HEK293 (cell line): ENCODE data around the gene MMP24OS.

Experiments used
- CTCF ChIA-PET: fragments of 350-600 bp; formaldehyde crosslinking; extraction: SDS; loops from one replicate; lab custom pipeline; 2021; ENCODE audit warnings: antibody characterized with exemption; lab: Yijun Ruan, JAX
- POLR2A ChIA-PET: fragments of 300-600 bp; formaldehyde crosslinking; extraction: SDS; loops from one replicate; lab custom pipeline; 2020; ENCODE audit warnings: antibody characterized with exemption, inconsistent platforms; lab: Yijun Ruan, JAX
- H3K27ac ChIP-seq: fragments of 200-500 bp; sonication (Bioruptor generic); 2 replicates; pipeline ENCODE4 v1.5.1; 2014; ENCODE audit warnings: low read depth, low read length, control low read depth, inconsistent platforms; ENCODE audit errors: extremely low read depth
- H3K36me3 ChIP-seq, 2 experiments: fragments of 200-500 bp in 1 of 2; sonication (Bioruptor generic) in 1 of 2; 1 replicate in 1 of 2; 2 replicates in 1 of 2; pipeline ENCODE4 v1.5.1; 2014 to 2017; ENCODE audit warnings: inconsistent platforms in 2 of 2, low read length in 2 of 2; ENCODE audit not compliant: control insufficient read depth in 2 of 2, insufficient read depth in 1 of 2
- H3K4me1 ChIP-seq: fragments of 200-500 bp; sonication (Bioruptor generic); 2 replicates; pipeline ENCODE4 v1.5.1; 2014; ENCODE audit warnings: mild to moderate bottlenecking, low read length, inconsistent platforms; ENCODE audit not compliant: control insufficient read depth, insufficient read depth
- H3K4me3 ChIP-seq: 2 replicates; pipeline ENCODE4 v1.5.1; 2011; ENCODE audit warnings: low read depth, mild to moderate bottlenecking, control low read depth, low read length, moderate library complexity
- H3K9me3 ChIP-seq: fragments of 200-500 bp; sonication (Bioruptor generic); 2 replicates; pipeline ENCODE4 v1.5.1; 2014; ENCODE audit warnings: low read depth, low read length, inconsistent platforms; ENCODE audit not compliant: control insufficient read depth, insufficient read depth
- EGR2 ChIP-seq: fragments of 450-650 bp; formaldehyde crosslinking; IDR thresholded peaks from 2 replicates; pipeline ENCODE4 v1.5.1; 2016; ENCODE audit warnings: low read depth, missing biosample characterization, missing genetic modification characterization
- GLIS2 ChIP-seq: fragments of 450-650 bp; formaldehyde crosslinking; IDR thresholded peaks from 2 replicates; pipeline ENCODE4 v1.5.1; 2016; ENCODE audit warnings: missing biosample characterization, missing genetic modification characterization
- MYNN ChIP-seq: fragments of 450-650 bp; formaldehyde crosslinking; IDR thresholded peaks from 2 replicates; pipeline ENCODE4 v1.5.1; 2016; ENCODE audit warnings: missing biosample characterization, missing genetic modification characterization, borderline replicate concordance
- SP7 ChIP-seq: fragments of 450-650 bp; formaldehyde crosslinking; IDR thresholded peaks from 2 replicates; pipeline ENCODE4 v1.5.1; 2016; ENCODE audit warnings: missing biosample characterization, missing genetic modification characterization
- YY2 ChIP-seq: fragments of 450-650 bp; formaldehyde crosslinking; IDR thresholded peaks from 2 replicates; pipeline ENCODE4 v1.5.1; 2016; ENCODE audit warnings: missing biosample characterization, missing genetic modification characterization
- ZBTB8A ChIP-seq: fragments of 450-650 bp; formaldehyde crosslinking; IDR thresholded peaks from 2 replicates; pipeline ENCODE4 v1.5.1; 2016; ENCODE audit warnings: missing biosample characterization, missing genetic modification characterization
- ZFHX2 ChIP-seq: fragments of 450-650 bp; formaldehyde crosslinking; conservative IDR thresholded peaks from 2 replicates; pipeline ENCODE4 v1.5.1; 2016; ENCODE audit warnings: missing biosample characterization, missing genetic modification characterization
- ZNF132 ChIP-seq: fragments of 450-650 bp; formaldehyde crosslinking; IDR thresholded peaks from 2 replicates; pipeline ENCODE4 v1.5.1; 2017; ENCODE audit warnings: missing biosample characterization, missing genetic modification characterization, borderline replicate concordance
- ZNF175 ChIP-seq: fragments of 450-650 bp; formaldehyde crosslinking; IDR thresholded peaks from 2 replicates; pipeline ENCODE4 v1.5.1; 2016; ENCODE audit warnings: missing biosample characterization, missing genetic modification characterization
- ZNF19 ChIP-seq: fragments of 450-650 bp; formaldehyde crosslinking; IDR thresholded peaks from 2 replicates; pipeline ENCODE4; 2016; ENCODE audit warnings: missing biosample characterization, missing genetic modification characterization, low read depth
- ZNF324 ChIP-seq: fragments of 450-650 bp; formaldehyde crosslinking; IDR thresholded peaks from 2 replicates; pipeline ENCODE4 v1.5.1; 2016; ENCODE audit warnings: missing biosample characterization, missing genetic modification characterization
- ZNF350 ChIP-seq: fragments of 450-650 bp; formaldehyde crosslinking; IDR thresholded peaks from 2 replicates; pipeline ENCODE4 v1.5.0; 2017; ENCODE audit warnings: missing biosample characterization, mild to moderate bottlenecking, missing genetic modification characterization
- ZNF416 ChIP-seq: fragments of 450-650 bp; formaldehyde crosslinking; IDR thresholded peaks from 2 replicates; pipeline ENCODE4 v1.5.1; 2016; ENCODE audit warnings: missing biosample characterization, missing genetic modification characterization
- ZNF510 ChIP-seq: fragments of 450-650 bp; formaldehyde crosslinking; IDR thresholded peaks from 2 replicates; pipeline ENCODE4 v1.5.1; 2018; ENCODE audit warnings: mild to moderate bottlenecking, missing genetic modification characterization, missing biosample characterization; ENCODE audit not compliant: insufficient replicate concordance
- ZNF514 ChIP-seq: fragments of 450-650 bp; formaldehyde crosslinking; IDR thresholded peaks from 2 replicates; pipeline ENCODE4 v1.5.1; 2016; ENCODE audit warnings: missing biosample characterization, missing genetic modification characterization
- ZNF701 ChIP-seq: fragments of 450-650 bp; formaldehyde crosslinking; IDR thresholded peaks from 2 replicates; pipeline ENCODE4 v1.5.1; 2016; ENCODE audit warnings: missing biosample characterization, missing genetic modification characterization
- TF ChIP-seq, protein P1 (sequence below): fragments of 450-650 bp; formaldehyde crosslinking; IDR thresholded peaks from 2 replicates; pipeline ENCODE4 v1.5.1; 2016; ENCODE audit warnings: missing biosample characterization, missing genetic modification characterization
- TF ChIP-seq, protein P2 (sequence below): fragments of 450-650 bp; formaldehyde crosslinking; IDR thresholded peaks from 2 replicates; pipeline ENCODE4 v1.5.1; 2016; ENCODE audit warnings: missing biosample characterization, missing genetic modification characterization, low read depth
- TF ChIP-seq, protein P3 (sequence below): fragments of 450-650 bp; formaldehyde crosslinking; IDR thresholded peaks from 2 replicates; pipeline ENCODE4 v1.5.1; 2016; ENCODE audit warnings: missing biosample characterization, missing genetic modification characterization
- TF ChIP-seq, protein P4 (sequence below): fragments of 450-650 bp; formaldehyde crosslinking; IDR thresholded peaks from 2 replicates; pipeline ENCODE4 v1.5.1; 2016; ENCODE audit warnings: missing biosample characterization, missing genetic modification characterization

The MMP24OS gene

DNA sequence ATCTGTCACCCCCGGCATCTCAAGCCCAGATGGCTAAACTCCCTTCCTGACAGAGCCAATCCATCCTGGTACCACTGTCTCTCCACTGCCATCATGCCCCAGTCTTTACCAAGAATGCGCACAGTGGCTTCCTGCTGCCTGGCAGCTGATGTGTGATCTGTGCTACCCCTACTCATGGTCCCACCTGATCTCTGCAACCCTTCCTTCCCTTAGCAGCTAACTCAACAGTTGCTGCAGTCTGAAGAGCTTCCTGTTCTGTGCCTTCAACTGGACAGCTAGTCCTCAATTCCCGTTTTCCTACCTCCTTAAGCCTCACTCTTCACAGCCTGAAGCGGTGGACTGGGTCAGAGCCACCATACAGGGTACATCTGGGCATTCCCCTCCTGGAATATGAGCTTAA lies 21.9 kb upstream of the MMP24OS start (continued):
- no peak for TF ChIP-seq MYNN
- no peak for TF ChIP-seq ZNF324 (tag by site-specific recombination)
- TF ChIP-seq ZNF175: no peak
- no peak for TF ChIP-seq ZNF132
- TF ChIP-seq GLIS2 (tag by site-specific recombination): no peak
- TF ChIP-seq, protein P1, sequence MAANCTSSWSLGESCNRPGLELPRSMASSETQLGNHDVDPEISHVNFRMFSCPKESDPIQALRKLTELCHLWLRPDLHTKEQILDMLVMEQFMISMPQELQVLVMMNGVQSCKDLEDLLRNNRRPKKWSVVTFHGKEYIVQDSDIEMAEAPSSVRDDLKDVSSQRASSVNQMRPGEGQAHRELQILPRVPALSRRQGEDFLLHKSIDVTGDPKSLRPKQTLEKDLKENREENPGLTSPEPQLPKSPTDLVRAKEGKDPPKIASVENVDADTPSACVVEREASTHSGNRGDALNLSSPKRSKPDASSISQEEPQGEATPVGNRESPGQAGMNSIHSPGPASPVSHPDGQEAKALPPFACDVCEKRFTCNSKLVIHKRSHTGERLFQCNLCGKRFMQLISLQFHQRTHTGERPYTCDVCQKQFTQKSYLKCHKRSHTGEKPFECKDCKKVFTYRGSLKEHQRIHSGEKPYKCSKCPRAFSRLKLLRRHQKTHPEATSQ (tag by site-specific recombination): no peak

DNA sequence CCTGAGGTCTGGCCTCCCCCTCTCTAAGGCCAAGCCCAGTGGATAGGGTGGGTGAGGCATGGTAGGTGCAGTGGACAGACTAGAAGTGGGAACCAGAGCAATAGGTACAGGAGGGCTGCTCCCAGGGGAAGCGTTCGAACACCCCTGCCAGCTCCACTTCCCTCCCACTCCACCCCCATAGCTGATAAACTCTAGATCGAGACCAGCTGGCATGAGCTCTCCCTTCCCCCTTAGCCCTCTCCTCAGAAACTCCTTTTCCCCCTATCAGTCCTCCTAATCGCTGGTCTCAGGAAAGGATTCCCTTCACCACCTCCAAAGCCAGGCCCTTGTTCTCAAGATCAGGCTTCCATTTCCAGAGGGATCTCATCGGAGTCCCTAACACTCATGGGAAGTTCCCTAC lies 20.3 kb upstream of the MMP24OS start:
- ChIA-PET POLR2A (no interaction called here), CTCF (interaction anchor here (1.0 to 13.7 kb wide), 2 partner anchors 33 to 141 kb away, joined by 3 to 236 read pairs; no protein-coding TSS in a partner anchor)
- no peak for TF ChIP-seq ZNF19 (tag by site-specific recombination)
- no peak for TF ChIP-seq SP7 (tag by site-specific recombination)
- no peak for TF ChIP-seq ZNF514
- TF ChIP-seq, protein P2, sequence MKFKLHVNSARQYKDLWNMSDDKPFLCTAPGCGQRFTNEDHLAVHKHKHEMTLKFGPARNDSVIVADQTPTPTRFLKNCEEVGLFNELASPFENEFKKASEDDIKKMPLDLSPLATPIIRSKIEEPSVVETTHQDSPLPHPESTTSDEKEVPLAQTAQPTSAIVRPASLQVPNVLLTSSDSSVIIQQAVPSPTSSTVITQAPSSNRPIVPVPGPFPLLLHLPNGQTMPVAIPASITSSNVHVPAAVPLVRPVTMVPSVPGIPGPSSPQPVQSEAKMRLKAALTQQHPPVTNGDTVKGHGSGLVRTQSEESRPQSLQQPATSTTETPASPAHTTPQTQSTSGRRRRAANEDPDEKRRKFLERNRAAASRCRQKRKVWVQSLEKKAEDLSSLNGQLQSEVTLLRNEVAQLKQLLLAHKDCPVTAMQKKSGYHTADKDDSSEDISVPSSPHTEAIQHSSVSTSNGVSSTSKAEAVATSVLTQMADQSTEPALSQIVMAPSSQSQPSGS (tag by site-specific recombination): no peak
- no peak for TF ChIP-seq ZNF416 (tag by site-specific recombination)
- TF ChIP-seq, protein P3, sequence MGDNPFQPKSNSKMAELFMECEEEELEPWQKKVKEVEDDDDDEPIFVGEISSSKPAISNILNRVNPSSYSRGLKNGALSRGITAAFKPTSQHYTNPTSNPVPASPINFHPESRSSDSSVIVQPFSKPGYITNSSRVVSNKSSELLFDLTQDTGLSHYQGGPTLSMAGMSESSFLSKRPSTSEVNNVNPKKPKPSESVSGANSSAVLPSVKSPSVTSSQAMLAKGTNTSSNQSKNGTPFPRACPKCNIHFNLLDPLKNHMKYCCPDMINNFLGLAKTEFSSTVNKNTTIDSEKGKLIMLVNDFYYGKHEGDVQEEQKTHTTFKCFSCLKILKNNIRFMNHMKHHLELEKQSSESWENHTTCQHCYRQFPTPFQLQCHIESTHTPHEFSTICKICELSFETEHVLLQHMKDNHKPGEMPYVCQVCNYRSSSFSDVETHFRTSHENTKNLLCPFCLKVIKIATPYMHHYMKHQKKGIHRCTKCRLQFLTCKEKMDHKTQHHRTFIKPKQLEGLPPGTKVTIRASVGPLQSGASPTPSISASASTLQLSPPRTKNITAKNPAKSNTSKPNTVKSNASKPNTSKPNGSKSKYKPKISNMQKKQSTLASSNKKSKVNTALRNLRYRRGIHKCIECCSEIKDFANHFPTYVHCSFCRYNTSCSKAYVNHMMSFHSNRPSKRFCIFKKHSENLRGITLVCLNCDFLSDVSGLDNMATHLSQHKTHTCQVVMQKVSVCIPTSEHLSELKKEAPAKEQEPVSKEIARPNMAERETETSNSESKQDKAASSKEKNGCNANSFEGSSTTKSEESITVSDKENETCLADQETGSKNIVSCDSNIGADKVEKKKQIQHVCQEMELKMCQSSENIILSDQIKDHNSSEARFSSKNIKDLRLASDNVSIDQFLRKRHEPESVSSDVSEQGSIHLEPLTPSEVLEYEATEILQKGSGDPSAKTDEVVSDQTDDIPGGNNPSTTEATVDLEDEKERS: no peak
- peak; percentile 82 for TF ChIP-seq ZFHX2 (tag by site-specific recombination)
- TF ChIP-seq ZNF510 (tag by site-specific recombination): no peak
- no peak for TF ChIP-seq ZNF350 (tag by site-specific recombination)
- TF ChIP-seq EGR2 (tag by site-specific recombination): peak; percentile 81
- TF ChIP-seq ZNF701 (tag by site-specific recombination): no peak
- TF ChIP-seq ZNF324 (tag by site-specific recombination): no peak
- no peak for TF ChIP-seq YY2 (tag by site-specific recombination)
- no peak for TF ChIP-seq ZBTB8A
- TF ChIP-seq, protein P4, sequence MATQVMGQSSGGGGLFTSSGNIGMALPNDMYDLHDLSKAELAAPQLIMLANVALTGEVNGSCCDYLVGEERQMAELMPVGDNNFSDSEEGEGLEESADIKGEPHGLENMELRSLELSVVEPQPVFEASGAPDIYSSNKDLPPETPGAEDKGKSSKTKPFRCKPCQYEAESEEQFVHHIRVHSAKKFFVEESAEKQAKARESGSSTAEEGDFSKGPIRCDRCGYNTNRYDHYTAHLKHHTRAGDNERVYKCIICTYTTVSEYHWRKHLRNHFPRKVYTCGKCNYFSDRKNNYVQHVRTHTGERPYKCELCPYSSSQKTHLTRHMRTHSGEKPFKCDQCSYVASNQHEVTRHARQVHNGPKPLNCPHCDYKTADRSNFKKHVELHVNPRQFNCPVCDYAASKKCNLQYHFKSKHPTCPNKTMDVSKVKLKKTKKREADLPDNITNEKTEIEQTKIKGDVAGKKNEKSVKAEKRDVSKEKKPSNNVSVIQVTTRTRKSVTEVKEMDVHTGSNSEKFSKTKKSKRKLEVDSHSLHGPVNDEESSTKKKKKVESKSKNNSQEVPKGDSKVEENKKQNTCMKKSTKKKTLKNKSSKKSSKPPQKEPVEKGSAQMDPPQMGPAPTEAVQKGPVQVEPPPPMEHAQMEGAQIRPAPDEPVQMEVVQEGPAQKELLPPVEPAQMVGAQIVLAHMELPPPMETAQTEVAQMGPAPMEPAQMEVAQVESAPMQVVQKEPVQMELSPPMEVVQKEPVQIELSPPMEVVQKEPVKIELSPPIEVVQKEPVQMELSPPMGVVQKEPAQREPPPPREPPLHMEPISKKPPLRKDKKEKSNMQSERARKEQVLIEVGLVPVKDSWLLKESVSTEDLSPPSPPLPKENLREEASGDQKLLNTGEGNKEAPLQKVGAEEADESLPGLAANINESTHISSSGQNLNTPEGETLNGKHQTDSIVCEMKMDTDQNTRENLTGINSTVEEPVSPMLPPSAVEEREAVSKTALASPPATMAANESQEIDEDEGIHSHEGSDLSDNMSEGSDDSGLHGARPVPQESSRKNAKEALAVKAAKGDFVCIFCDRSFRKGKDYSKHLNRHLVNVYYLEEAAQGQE (tag by site-specific recombination): no peak
- Histone ChIP-seq H3K4me1 (no peaks in the 10 kb centered on the region), H3K36me3 (peaks cover 0 to 5% of the 10 kb centered on the region in 2 experiments; a peak in 1 of 3 replicates), H3K4me3 (no peak overlapping the region), H3K27ac (no peak overlapping the region), H3K9me3 (no peaks in the 10 kb centered on the region)
